Right atrium auricular region (tissue), 2 donors: Measurements from ENCODE around the gene NAV2. TPM values are rescaled to one million over a fixed set of nuclear protein-coding genes. Genes with fewer than 3 reads are reported as not detected.

Experiments
- DNase-seq: peaks from one replicate; pipeline ENCODE4 v3.0.0-alpha.2; 2019; ENCODE audit warnings: low spot score
- H3K27ac ChIP-seq, 2 donors: fragments of 200-600 bp; sonication (generic); 1 replicate in 1 of 2; 2 replicates in 1 of 2; pipeline ENCODE4 v1.5.1; 2016 to 2019
- H3K27me3 ChIP-seq, 2 donors: fragments of 200-600 bp; sonication (generic); one replicate each; pipeline versions ENCODE4 v1.5.1 to v1.6.0; 2017 to 2019
- H3K36me3 ChIP-seq: fragments of 200-600 bp; sonication (generic); one replicate; pipeline ENCODE4 v1.5.1; 2016
- H3K4me1 ChIP-seq, 2 donors: fragments of 200-600 bp; sonication (generic); one replicate each; pipeline versions ENCODE4 v1.5.1 to v1.6.0; 2017 to 2019
- H3K4me3 ChIP-seq, 2 donors: fragments of 200-600 bp; sonication (generic); 1 replicate in 1 of 2; 2 replicates in 1 of 2; pipeline ENCODE4 v1.5.1; 2017 to 2019; ENCODE audit warnings: mild to moderate bottlenecking in 1 of 2, moderate library complexity in 1 of 2
- H3K9me3 ChIP-seq, 2 donors: fragments of 200-600 bp; sonication (generic); one replicate each; pipeline ENCODE4 v1.5.1; 2019
- CTCF ChIP-seq, 2 donors: fragments of 200-600 bp; sonication (generic); IDR thresholded peaks; one replicate each; pipeline ENCODE4 v1.5.1; 2019; ENCODE audit warnings: antibody characterized with exemption in 2 of 2
- total RNA-seq, 2 donors: library from RNA; depleted of rRNA; stranded (reverse); fragments of >200 nt; gene quantifications; one replicate each; pipeline ENCODE4 v1.1.0, GENCODE V29; 2016

The NAV2 gene
- total RNA-seq, 2 donors from 2014 or later: 11.4 to 19.2 TPM

- H3K36me3 ChIP-seq: peaks cover 21% of the 10 kb centered on the region
- H3K9me3 ChIP-seq: no peaks in the 10 kb centered on the region
- H3K4me1 ChIP-seq: peaks cover 0 to 24% of the 10 kb centered on the region in 2 donors
- DNase-seq: no peak
- TF ChIP-seq CTCF (IDR thresholded peaks at IDR 0.05): no peak
- H3K27me3 ChIP-seq: no peaks in the 10 kb centered on the region
- peak overlapping the region; percentile 29 to 66 for H3K27ac ChIP-seq
- H3K4me3 ChIP-seq: no peak overlapping the region
Measured at GRCh38 chr11:20055312-20055711, 342.7 kb downstream of the NAV2 start.

DNA sequence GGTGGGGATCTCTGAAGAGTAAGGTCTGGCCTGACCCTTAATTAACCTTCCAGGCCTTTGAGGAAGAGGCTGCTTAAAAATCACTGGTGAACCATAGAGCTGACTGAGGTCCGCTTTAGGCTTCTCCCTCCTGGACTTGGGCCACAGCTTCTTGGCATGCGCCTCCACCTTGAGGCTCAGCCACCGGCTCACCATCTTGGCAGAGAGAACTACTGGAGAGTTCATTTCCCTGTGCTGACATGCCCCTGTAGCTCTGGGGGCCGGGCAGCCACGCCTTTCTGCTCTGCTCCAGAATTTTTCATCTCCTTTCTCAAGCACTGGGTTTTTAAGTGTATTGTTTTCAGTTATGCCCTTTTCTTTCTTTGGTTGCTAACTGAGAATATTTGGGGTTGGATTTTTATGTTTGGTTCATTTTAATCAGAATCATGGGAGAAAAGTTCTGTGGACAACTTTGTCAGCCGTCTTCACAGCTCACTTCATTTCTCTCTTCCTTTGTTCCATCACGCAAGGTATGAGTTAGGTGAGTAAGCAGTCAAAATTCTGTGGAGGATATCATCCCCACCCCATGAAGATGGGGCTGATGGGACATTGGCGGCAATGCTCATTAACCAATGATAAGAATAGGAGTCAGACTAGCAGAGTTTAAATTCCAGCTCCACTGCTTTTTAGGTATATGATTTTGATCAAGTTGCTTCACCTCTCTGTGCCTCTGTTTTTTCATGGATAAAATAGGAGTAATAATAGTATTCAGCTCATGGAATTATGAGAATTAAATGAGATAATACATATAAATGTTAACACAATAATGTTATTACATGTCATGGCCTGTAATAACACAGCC is 343.7 kb downstream of the NAV2 start:
- no peaks in the 10 kb centered on the region for H3K27me3 ChIP-seq
- no peak overlapping the region for H3K4me3 ChIP-seq
- H3K36me3 ChIP-seq: peaks cover 21% of the 10 kb centered on the region
- peak overlapping the region; percentile 29 to 66 for H3K27ac ChIP-seq
- DNase-seq: no peak
- TF ChIP-seq CTCF (IDR thresholded peaks at IDR 0.05): no peak
- peaks cover 0 to 17% of the 10 kb centered on the region in 2 donors for H3K4me1 ChIP-seq
- H3K9me3 ChIP-seq: no peaks in the 10 kb centered on the region

GRCh38 chr11:20056950-20057943 is 344.6 kb downstream of the NAV2 start:
- Histone ChIP-seq H3K27ac (peak overlapping the region in 1 of 2 donors; percentile 66), H3K4me1 (peaks cover 0 to 17% of the 10 kb centered on the region in 2 donors), H3K27me3 (no peaks in the 10 kb centered on the region), H3K36me3 (peaks cover 24% of the 10 kb centered on the region), H3K4me3 (no peak overlapping the region), H3K9me3 (no peaks in the 10 kb centered on the region)
- no peak for DNase-seq
- TF ChIP-seq CTCF (IDR thresholded peaks at IDR 0.05): no peak

- Histone ChIP-seq H3K27me3 (no peaks in the 10 kb centered on the region), H3K36me3 (peaks cover 20% of the 10 kb centered on the region), H3K9me3 (no peaks in the 10 kb centered on the region), H3K4me1 (peaks cover 0 to 17% of the 10 kb centered on the region in 2 donors), H3K27ac (no peak overlapping the region), H3K4me3 (no peak overlapping the region)
- no peak for TF ChIP-seq CTCF (IDR thresholded peaks at IDR 0.05)
- no peak for DNase-seq
Measured at GRCh38 chr11:20058749-20059458, 346.3 kb downstream of the NAV2 start.

DNA sequence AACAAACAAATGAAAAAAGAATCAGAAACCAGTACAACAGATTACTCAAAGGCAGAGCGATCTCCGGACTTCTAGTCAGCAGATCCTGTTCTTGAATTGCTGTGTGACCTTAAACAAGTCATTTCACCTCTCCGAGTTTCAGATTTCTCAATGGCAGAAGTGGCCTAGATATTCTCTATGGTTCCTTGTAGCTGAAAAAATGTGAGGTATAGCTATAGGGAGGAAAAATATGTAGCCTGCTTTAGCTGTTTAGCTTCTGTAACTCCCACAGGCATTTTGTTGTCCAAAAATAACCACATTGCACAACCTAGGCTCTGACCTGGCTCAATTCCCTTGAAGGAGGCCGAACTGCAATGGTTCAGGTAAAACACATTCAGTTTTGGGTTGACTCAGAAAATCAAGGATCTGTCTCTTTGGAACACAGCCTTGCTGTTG is 347.0 kb downstream of the NAV2 start:
- no peak for DNase-seq
- Histone ChIP-seq H3K27ac (no peak overlapping the region), H3K36me3 (peaks cover 14% of the 10 kb centered on the region), H3K27me3 (no peaks in the 10 kb centered on the region), H3K4me1 (peaks cover 0 to 16% of the 10 kb centered on the region in 2 donors), H3K4me3 (no peak overlapping the region), H3K9me3 (no peaks in the 10 kb centered on the region)
- TF ChIP-seq CTCF (IDR thresholded peaks at IDR 0.05): no peak
